GM12872 (cell line): ENCODE measurements around the gene CFI.

Experiments
- TF ChIP-seq, protein P1 (sequence below): IDR thresholded peaks from 3 replicates; pipeline ENCODE4 v1.5.1; 2011; ENCODE audit warnings: low read depth, mild to moderate bottlenecking, low read length, moderate library complexity; ENCODE audit not compliant: insufficient read depth

The CFI gene

DNA sequence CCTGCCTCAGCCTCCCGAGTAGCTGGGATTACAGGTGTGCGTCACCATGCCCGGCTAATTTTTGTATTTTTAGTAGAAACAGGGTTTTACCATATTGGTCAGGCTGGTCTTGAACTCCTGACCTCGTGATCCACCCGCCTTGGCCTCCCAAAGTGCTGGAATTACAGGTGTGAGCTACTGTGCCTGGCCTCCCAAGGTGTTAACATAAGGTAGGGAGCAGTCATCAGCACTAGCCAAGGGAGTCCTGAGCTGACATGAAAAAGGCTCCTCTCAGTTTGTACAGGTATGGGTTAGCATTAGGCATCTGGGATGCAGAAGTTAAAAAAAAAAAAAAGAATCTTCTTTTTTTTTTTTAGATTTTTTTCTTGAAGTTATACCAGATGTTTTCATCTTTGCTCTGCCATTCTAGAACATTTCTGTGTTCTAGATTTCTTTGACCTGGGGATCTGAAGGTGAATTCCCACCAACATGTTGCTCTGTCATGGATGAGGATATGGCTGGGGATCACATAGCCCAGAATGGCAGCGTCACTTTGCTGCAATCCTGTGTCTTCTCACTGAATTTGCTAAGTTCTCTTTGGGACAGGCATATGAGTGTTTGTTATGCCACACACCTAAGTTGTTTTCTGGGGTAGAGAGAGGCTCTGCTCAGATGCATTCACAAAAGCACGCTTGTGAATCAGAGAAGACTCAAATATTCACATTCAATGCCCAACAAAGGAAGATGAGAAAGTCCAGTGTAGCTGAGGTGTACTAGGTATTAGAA lies 47.5 kb downstream of the CFI start:
- TF ChIP-seq, protein P1, sequence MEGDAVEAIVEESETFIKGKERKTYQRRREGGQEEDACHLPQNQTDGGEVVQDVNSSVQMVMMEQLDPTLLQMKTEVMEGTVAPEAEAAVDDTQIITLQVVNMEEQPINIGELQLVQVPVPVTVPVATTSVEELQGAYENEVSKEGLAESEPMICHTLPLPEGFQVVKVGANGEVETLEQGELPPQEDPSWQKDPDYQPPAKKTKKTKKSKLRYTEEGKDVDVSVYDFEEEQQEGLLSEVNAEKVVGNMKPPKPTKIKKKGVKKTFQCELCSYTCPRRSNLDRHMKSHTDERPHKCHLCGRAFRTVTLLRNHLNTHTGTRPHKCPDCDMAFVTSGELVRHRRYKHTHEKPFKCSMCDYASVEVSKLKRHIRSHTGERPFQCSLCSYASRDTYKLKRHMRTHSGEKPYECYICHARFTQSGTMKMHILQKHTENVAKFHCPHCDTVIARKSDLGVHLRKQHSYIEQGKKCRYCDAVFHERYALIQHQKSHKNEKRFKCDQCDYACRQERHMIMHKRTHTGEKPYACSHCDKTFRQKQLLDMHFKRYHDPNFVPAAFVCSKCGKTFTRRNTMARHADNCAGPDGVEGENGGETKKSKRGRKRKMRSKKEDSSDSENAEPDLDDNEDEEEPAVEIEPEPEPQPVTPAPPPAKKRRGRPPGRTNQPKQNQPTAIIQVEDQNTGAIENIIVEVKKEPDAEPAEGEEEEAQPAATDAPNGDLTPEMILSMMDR = no peak

DNA sequence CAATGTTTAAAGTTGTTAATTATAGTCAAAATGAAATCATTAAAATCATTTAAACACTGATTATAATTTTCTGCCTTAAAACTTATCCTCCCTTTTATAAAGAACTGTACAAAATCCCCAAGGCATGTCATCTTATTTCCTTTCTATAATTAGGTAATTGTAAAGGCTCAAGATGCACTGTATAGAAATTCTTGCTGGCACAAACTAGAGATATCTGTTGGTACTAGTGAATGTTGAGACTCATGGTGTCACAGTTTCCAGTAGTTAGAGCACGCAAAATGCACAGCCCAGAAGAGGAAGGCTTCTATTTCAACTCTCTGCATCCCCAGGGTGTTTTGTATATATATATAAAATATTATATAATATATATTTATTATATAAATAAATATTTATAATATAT lies 49.3 kb downstream of the CFI start:
- TF ChIP-seq, protein P1 = no peak

DNA sequence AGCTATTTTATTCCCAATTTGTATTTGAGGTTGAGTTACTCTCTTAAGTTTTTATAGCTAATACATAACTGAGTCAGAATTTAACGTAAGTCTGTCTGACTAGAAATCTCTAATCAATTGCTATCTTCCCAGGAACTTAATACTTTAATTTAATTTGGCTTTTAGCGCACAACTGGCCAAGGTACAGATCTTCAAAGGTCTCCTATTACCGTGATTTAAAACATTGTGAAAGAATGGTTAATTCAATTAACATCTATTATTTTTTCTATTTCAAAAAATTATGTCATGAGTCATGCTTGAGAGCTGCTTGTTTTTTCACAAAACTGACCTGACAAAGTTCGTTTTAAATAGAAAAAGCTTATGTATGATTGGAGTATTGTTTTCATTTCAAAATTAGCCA lies 49.9 kb downstream of the CFI start:
- TF ChIP-seq, protein P1 = no peak

DNA sequence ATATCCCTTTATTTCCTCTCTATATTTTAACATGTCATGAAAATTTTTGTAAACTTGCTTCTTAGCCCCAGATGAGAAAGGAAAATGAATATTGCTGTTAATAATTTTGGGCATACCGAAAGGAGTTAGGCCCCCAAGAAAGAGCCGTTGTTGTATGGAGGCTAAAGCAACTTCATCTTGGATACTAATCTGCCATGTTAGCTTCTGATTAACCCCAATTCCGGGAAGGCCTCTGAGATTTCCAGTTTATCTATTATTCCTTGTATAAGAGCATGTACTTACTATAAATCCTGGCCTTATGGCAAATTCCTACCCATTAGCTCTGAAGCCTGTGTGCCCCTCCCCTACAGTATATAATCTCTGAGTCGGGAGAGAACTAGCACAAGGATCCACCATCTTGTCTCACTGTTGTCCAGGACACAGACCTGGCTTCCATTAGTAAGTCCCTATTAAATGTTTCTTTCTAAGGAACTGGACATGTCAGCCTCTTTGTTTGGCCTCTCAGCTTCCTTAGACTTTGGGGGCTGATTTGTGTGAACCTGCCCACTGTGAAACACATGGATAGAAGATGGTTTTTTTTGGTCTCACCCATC lies 51.1 kb downstream of the CFI start:
- TF ChIP-seq, protein P1 = no peak

DNA sequence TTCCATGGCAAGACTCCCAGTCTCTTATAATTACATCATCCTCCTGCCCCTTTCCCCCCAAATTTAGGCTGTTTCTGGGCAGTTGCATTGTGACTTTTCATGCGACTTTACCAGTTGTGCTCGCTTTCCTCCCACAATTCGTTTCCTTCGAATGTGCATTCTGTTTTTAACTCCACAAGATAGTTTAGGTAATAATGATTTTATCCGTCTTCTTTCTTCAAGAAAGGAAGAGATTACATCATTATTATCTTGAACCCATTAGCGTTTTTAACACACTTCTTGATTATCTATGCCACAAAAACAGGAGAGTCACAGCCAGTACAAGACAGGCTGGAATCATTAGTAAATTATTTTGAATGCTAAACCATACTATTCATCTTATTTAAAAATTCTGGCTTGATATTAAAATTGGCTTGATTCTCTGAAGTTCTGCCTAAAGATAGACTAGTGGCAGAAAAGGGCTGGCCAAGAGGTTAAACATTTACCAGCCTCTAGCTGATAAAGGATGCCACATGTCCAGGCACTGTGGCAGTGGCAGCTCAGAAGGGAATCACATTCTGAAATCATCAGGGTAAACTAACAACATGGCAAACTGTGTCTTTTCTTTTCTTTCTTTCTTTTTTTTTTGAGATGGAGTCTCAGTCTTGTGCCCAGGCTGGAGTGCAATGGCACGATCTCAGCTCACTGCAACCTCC lies 52.3 kb downstream of the CFI start:
- TF ChIP-seq, protein P1 = no peak

DNA sequence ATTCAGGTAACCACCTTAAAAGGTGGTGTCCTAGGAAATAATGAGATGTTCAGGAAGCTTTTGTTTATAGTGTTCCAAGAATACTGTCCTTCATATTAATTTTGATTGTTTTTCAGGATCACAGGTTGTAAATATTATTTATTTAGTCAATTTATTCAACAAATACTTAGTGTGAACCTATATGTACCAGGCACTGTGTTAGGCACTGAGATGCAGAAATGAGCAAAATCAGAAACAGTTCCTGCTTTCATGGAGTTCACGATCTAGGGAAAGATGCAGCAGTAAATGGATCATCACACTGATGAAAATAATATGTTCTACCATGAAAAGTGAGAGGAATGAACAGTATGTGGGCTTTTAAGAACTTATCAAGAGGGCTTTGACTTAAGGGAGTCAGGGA lies 53.7 kb downstream of the CFI start:
- TF ChIP-seq, protein P1 = no peak

DNA sequence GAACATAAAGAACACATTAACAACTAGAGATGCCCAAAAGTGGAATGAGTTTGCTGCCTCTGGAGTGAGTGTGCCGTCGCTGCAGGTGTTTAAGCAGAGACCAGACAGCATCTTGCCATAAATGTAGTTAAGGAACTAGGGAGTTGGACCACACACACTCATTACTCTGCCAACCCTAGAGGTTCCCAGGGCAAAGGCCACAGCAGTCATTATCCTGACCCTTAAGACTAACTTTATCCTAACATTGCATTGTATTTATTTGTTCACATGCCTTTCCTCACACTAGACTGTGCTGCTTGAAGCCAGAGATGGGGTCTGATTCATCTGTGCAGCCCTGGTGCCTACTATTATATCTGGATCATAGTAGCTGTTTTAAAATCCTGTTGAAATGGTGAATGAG lies 55.1 kb downstream of the CFI start:
- TF ChIP-seq, protein P1 = no peak
